ENCODE measurements around the gene ITGB6.
"Not testable (repeated sequence)": the region's sequence is repeated elsewhere in the genome, so short reads cannot be mapped to it uniquely, and the experiment has no call there.

Gene ITGB6

GRCh38 chr2:160139350-160139749, 60.7 kb downstream of the ITGB6 start:
- no peak for DNase-seq

DNA sequence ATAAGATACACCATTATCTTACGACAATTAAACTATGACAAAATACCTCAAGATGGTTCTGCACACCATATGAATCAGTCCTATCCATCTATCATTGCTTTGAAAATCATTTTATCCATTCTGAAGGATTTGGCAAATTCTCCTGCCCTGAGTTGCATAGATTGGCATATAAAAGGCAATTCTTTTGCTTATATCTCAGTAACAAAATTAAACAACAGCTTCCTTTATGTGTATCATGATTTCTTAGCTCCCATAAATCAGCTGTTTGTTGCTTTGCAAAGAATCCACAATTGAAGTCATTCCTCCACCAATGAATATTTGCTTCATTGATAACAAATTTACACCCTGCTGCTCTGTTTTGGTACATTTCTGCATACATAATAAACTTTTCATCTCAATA, 61.7 kb downstream of the ITGB6 start:
- DNase-seq: no peak

- DNase-seq: no peak
Observed at GRCh38 chr2:160137464-160137863, 62.6 kb downstream of the ITGB6 start.

- no peak for DNase-seq
Observed at GRCh38 chr2:160132761-160133160, 67.3 kb downstream of the ITGB6 start.

- no peak for DNase-seq
Observed at GRCh38 chr2:160126756-160127155, 73.3 kb downstream of the ITGB6 start.

DNA sequence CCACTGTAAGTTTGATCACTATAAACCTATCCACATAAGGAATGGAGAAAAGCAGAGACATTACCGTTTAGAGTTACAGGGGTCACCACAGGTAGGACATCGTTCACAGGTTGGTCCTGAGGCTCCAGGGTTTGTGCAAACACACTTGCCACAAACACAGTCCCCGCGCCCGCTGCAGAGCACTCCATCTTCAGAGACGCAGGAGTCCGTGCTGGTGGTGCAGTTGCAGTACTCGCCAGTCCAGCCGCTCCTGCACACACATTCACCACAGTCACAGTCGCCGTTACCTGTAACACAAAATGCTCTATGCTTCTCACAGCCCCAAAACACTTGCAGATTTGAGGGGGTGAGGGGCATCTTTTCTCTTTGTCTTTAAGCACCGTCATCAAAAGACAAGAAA, 73.8 kb downstream of the ITGB6 start:
- DNase-seq: no peak

GRCh38 chr2:160125828-160126227, 74.2 kb downstream of the ITGB6 start:
- DNase-seq: no peak

DNA sequence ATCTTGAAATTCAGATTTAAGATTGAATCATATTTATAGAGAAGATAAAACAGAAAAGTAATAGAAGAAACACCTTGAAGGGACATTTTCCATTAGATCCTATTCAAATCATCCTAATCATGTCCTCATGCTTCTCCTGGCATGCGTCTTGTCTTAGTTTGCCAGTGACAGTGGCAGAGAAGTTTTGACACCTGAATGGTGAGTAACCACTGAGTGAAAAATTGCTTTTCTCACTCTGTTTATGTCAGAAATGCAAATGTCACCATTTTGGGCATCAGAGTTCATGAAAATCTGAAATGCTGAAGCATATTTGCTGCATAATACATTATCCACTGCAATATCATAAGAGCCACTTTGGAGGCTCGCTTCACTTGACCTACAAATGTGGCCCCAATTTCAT, 74.7 kb downstream of the ITGB6 start:
- DNase-seq: no peak

- no peak for DNase-seq
Observed at GRCh38 chr2:160124571-160124970, 75.5 kb downstream of the ITGB6 start.

DNA sequence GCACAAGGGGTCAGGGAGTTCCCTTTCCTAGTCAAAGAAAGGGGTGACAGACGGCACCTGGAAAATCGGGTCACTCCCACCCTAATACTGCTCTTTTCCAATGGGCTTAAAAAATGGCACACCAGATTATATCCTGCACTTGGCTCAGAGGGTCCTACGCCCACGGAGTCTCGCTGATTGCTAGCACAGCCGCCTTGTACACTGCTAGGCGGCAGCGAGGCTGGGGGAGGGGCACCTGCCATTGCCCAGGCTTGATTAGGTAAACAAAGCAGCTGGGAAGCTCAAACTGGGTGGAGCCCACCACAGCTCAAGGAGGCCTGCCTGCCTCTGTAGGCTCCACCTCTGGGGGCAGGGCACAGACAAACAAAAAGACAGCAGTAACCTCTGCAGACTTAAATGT, 85.4 kb downstream of the ITGB6 start:
- DNase-seq: not testable (repeated sequence)

- no peak for DNase-seq
Observed at GRCh38 chr2:160114020-160114419, 86.1 kb downstream of the ITGB6 start.

GRCh38 chr2:160111951-160112798, 87.9 kb downstream of the ITGB6 start:
- DNase-seq: no peak

DNA sequence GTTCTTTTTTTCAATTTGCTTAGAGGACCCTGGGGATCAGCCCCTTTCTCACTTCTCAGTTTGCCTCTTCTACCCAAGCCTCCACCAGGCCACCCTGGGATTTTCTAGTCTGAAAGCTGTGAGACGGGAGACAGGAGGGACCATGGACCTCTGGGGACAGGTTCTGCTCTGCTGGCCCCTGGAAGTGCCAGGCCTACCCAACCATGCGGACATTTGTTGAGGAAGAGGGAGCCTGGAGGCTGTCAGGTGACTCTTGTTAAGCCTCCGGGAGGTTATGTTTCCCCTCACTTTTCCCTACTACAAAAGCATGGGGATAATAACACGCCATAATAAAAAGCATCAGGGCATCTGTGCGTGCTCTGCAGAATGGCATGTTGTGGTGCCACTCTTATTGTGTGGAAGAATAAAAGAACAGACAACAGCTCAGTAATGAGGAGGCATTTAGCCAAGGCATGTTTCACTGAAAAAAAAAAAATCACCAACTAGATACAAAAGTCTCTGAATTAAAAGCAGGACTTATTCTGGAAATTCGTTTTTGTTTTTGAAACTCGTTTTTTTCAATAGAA, 89.3 kb downstream of the ITGB6 start:
- no peak for DNase-seq

DNA sequence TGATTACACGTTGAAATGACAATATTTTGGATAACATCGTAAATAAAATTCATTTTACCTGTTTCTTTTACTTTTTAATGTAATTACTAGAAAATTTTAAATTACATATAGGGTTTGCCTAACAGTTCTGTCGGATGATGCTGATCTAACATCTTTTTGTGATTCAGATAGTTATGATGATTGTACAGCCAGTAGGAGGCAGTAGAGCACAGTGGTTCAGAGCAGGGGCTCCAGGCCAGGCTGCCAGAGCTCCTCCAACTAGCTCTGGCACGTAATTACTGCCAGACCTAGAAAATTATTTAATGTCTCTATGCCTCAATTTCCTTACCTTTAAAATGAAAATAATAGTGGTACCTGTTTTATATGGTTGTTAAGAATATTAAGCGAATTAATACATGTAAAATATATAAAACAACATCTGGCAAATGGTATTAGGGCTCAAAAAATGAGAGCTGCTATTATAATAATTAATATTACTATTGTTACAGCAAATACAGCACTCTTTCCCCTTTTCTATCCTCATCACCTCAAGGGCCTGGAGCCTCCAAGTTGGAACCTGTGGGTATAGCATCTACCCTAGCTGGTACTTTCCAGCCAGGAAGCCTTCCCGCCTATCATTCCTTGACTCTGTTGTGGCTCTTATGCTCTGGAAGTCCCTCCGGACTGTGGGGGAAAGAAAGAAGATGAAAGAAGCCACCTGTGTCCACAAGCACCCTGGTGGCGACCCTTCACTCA, 90.0 kb downstream of the ITGB6 start:
- peak; percentile 23 for DNase-seq

DNA sequence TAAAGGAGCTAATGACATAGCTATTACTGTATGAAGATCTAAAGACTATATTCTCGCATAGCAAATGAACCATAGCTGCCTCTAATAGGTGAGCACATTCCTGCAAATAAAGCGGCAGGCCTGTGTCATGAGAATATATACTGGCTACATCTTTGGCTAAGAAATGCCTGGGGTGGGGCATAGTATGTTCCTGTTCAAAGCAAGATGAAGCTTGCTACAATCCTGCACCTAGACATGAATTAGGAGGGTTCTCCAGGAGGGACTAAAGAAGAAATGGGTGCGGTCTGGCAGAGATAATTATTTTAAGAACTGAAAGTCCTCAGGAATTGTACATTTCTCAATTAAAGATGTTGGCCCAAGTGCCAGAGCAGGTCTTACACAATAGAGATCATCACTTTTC, 90.8 kb downstream of the ITGB6 start:
- DNase-seq: no peak

DNA sequence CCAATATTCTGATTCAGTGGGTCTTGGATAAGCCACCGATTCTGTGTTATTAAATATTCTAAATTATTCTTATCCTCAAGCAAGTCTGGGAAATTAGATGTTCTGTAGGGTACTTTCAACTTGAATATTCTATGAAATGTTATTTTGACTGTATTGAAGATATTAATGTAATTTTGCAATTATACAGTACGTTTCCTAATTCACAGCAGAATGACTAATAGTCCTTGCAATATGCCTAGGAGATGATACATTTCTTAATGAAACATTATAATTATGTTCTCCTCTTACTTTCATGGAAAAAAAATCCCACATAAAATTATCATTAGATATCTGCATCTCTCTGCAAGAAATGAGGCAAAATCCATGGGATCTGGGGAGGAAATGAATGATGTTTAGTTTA, 91.4 kb downstream of the ITGB6 start:
- DNase-seq: no peak

DNA sequence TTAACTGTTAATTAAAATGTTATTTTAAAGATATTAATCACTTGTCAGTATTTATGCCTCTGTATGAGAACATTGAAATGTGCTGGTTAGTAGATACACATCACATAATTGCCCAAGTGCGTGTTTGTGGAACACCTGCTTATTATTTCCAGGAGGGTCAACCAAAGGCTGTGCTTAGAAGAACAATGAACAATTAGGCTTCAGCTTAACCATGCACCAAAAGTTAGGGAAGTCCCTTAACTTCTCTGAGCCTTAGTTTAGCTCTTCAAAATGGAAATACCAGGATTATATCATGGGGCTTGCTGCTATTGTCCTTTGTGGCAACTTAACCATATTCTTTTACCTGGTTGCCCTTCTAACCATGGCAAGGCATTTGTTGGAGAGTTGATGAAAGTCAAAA, 94.7 kb downstream of the ITGB6 start:
- DNase-seq: no peak

GRCh38 chr2:160104115-160104514, 96.0 kb downstream of the ITGB6 start:
- no peak for DNase-seq

GRCh38 chr2:160097326-160097725, 102.7 kb downstream of the ITGB6 start:
- DNase-seq: no peak

GRCh38 chr2:160096409-160096808, 103.7 kb downstream of the ITGB6 start:
- no peak for DNase-seq

DNA sequence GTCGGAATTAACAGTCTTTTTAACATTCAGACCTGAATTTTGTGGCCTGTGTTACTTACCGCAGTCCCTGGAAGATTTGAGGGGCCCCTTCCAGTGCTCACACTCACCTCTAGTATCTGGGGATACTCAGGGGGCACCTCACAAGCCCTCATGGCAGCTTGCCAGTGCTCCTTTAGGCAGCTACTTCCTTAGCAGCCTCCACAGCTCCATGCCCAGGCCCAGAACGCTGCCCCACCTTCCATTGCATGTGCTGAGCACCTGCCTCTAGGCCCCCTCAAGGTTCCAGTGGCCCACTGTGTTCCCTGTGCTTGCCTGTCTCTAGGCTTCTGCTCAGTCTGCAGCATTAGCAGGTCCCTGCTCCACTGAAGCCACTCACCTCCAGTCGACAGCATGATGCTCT, 107.6 kb downstream of the ITGB6 start:
- no peak for DNase-seq

GRCh38 chr2:160091381-160091780, 108.7 kb downstream of the ITGB6 start:
- no peak for DNase-seq

DNA sequence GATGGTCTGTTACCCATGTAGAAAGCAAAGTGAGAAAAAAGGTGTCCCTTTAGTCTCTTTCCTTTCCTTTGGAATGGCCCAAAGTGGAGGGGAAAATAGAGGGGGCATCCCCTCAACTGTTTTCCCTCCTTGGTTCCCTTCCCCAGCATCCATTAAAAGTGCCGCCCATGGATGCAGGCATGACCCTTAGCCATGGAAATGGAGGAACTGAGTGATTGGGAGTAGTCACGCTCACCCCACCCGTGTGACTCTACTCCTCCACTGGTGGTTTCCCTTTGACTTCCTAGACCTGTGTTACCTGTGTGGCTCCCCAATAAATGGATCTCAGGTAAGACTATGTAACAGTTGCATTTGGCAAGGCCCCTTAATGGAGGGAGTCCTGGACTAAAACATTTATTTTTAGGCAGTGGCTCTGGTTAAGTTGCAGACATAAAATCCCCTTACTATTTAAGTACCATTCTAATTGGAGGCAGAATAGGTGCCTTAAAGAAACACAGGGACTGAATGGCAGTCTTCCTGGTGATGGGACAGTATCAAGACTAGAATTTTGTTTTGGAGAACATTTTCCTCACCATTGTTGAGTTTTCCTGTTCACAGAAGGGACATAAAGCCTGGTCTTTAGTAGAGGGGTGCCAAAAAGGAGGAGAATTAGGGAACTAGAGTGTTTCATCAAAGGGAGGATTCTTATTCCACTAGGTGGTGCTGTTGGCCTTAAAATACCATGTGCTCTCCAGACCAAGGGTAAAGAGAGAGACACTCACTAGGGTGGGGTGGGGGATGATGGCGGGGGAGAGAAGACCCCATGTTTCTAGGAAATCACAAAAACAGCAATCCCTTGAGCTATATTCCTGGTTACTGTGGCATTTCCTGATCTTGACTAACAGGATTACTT, 112.0 kb downstream of the ITGB6 start:
- DNase-seq: no peak

All from NCI-H1092 (cell line).